ENCODE data around the gene OR8D4. TPM values are rescaled to one million over a fixed set of nuclear protein-coding genes. Genes with fewer than 3 reads are reported as not detected.
"Not testable (repeated sequence)": the region's sequence is repeated elsewhere in the genome, so short reads cannot be mapped to it uniquely, and the experiment has no call there.

The OR8D4 gene
- total RNA-seq, 1 experiment from 2014 or later: not detected

GRCh38 chr11:123859731-123860130 lies 42.2 kb upstream of the OR8D4 start:
- BruUV-seq (replicated peaks): no TSS peak
- peaks cover 7% of the 10 kb centered on the region for H3K9me3 Mint-ChIP-seq (ENCODE audit: low read depth, unreplicated experiment)
- H3K4me3 Mint-ChIP-seq (ENCODE audit: low read depth, unreplicated experiment): no peak overlapping the region
- no peaks in the 10 kb centered on the region for H3K27me3 Mint-ChIP-seq (ENCODE audit: unreplicated experiment)
- no peaks in the 10 kb centered on the region for H3K4me1 Mint-ChIP-seq (ENCODE audit: low read depth, unreplicated experiment)
- H3K36me3 Mint-ChIP-seq (ENCODE audit: insufficient read depth, unreplicated experiment): no peaks in the 10 kb centered on the region
- no peak overlapping the region for H3K27ac Mint-ChIP-seq (ENCODE audit: unreplicated experiment)
- intact Hi-C loops (cut with micrococcal nuclease; ENCODE audit: unreplicated experiment): no loop called here
- TF ChIP-seq, protein P1, sequence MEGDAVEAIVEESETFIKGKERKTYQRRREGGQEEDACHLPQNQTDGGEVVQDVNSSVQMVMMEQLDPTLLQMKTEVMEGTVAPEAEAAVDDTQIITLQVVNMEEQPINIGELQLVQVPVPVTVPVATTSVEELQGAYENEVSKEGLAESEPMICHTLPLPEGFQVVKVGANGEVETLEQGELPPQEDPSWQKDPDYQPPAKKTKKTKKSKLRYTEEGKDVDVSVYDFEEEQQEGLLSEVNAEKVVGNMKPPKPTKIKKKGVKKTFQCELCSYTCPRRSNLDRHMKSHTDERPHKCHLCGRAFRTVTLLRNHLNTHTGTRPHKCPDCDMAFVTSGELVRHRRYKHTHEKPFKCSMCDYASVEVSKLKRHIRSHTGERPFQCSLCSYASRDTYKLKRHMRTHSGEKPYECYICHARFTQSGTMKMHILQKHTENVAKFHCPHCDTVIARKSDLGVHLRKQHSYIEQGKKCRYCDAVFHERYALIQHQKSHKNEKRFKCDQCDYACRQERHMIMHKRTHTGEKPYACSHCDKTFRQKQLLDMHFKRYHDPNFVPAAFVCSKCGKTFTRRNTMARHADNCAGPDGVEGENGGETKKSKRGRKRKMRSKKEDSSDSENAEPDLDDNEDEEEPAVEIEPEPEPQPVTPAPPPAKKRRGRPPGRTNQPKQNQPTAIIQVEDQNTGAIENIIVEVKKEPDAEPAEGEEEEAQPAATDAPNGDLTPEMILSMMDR (IDR thresholded peaks at IDR 0.05; ENCODE audit: unreplicated experiment): no peak
- no peak for DNase-seq
- CTCF ChIA-PET: no interaction called here

GRCh38 chr11:123865293-123865692 lies 36.7 kb upstream of the OR8D4 start:
- BruUV-seq (replicated peaks): not testable (repeated sequence)

DNA sequence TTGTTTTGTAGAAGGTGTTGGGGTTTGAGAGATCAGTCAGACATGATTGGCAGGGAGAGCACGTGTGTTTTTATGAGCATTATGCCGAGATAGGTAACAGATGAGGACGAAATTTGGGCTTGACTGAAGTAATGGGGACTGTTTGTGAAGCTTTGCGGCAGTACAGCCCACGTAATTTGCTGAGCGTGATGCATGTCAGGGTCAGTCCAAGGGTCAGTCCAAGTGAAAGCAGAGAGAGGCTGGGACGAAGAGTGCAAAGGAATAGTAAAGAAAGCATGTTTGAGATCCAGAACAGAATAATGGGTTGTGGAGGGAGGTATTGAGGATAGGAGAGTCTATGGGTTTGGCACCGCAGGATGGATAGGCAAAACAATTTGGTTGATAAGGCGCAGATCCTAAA lies 34.2 kb upstream of the OR8D4 start:
- intact Hi-C loops (cut with micrococcal nuclease; ENCODE audit: unreplicated experiment); H3K4me1 Mint-ChIP-seq (ENCODE audit: low read depth, unreplicated experiment); CTCF ChIA-PET; DNase-seq; H3K4me3 Mint-ChIP-seq (ENCODE audit: low read depth, unreplicated experiment); BruUV-seq (replicated peaks); H3K27ac Mint-ChIP-seq (ENCODE audit: unreplicated experiment); H3K27me3 Mint-ChIP-seq (ENCODE audit: unreplicated experiment); H3K36me3 Mint-ChIP-seq (ENCODE audit: insufficient read depth, unreplicated experiment): not testable (repeated sequence)
- H3K9me3 Mint-ChIP-seq (ENCODE audit: low read depth, unreplicated experiment): peaks cover 16% of the 10 kb centered on the region

More at GRCh38 chr11:123865293-123865692, 36.7 kb upstream of the OR8D4 start:
- H3K4me1 Mint-ChIP-seq (ENCODE audit: low read depth, unreplicated experiment); H3K27me3 Mint-ChIP-seq (ENCODE audit: unreplicated experiment); DNase-seq; H3K36me3 Mint-ChIP-seq (ENCODE audit: insufficient read depth, unreplicated experiment); CTCF ChIA-PET; H3K27ac Mint-ChIP-seq (ENCODE audit: unreplicated experiment); H3K4me3 Mint-ChIP-seq (ENCODE audit: low read depth, unreplicated experiment); intact Hi-C loops (cut with micrococcal nuclease; ENCODE audit: unreplicated experiment): not testable (repeated sequence)
- H3K9me3 Mint-ChIP-seq (ENCODE audit: low read depth, unreplicated experiment): peaks cover 13% of the 10 kb centered on the region

GRCh38 chr11:123880912-123881311 lies 21.1 kb upstream of the OR8D4 start:
- H3K27me3 Mint-ChIP-seq (ENCODE audit: unreplicated experiment): no peaks in the 10 kb centered on the region
- H3K27ac Mint-ChIP-seq (ENCODE audit: unreplicated experiment): no peak overlapping the region
- no TSS peak for BruUV-seq (replicated peaks)
- CTCF ChIA-PET: no interaction called here
- H3K9me3 Mint-ChIP-seq (ENCODE audit: low read depth, unreplicated experiment): peaks cover 9% of the 10 kb centered on the region
- TF ChIP-seq, protein P1 (IDR thresholded peaks at IDR 0.05; ENCODE audit: unreplicated experiment): no peak
- H3K36me3 Mint-ChIP-seq (ENCODE audit: insufficient read depth, unreplicated experiment): no peaks in the 10 kb centered on the region
- H3K4me1 Mint-ChIP-seq (ENCODE audit: low read depth, unreplicated experiment): no peaks in the 10 kb centered on the region
- DNase-seq: no peak
- H3K4me3 Mint-ChIP-seq (ENCODE audit: low read depth, unreplicated experiment): no peak overlapping the region
- intact Hi-C loops (cut with micrococcal nuclease; ENCODE audit: unreplicated experiment): no loop called here

- peaks cover 12% of the 10 kb centered on the region for H3K9me3 Mint-ChIP-seq (ENCODE audit: low read depth, unreplicated experiment)
- H3K27ac Mint-ChIP-seq (ENCODE audit: unreplicated experiment): no peak within 1 kb of the TSS
- no peak for DNase-seq
- CTCF ChIA-PET: no interaction called here
- no peaks in the 10 kb centered on the region for H3K36me3 Mint-ChIP-seq (ENCODE audit: insufficient read depth, unreplicated experiment)
- H3K27me3 Mint-ChIP-seq (ENCODE audit: unreplicated experiment): no peaks in the 10 kb centered on the region
- BruUV-seq (replicated peaks): no TSS peak
- no peaks in the 10 kb centered on the region for H3K4me1 Mint-ChIP-seq (ENCODE audit: low read depth, unreplicated experiment)
- no peak within 1 kb of the TSS for H3K4me3 Mint-ChIP-seq (ENCODE audit: low read depth, unreplicated experiment)
- intact Hi-C loops (cut with micrococcal nuclease; ENCODE audit: unreplicated experiment): no loop called here
- TF ChIP-seq, protein P1 (IDR thresholded peaks at IDR 0.05; ENCODE audit: unreplicated experiment): no peak
Observed at GRCh38 chr11:123885570-123885969, 16.4 kb upstream of the OR8D4 start, which contains the start of gene TMEM225. TSS of gene TMEM225 (minus strand) at chr11:123885670. CDS start at chr11:123885425, 245 bp downstream.

All from Calu3 (cell line).